B cell (primary cell): ENCODE measurements around the gene NFYC. TPM values are rescaled to one million over a fixed set of nuclear protein-coding genes. Genes with fewer than 3 reads are reported as not detected.

Source experiments
- ATAC-seq: fragments of 200-7000 bp; cut with Tn5 transposase; one replicate; pipeline ENCODE4 v1.10.0; 2021; ENCODE audit warnings: low read depth, mild to moderate bottlenecking, moderate number of reproducible peaks, moderate library complexity
- CTCF ChIA-PET: fragments of 350-600 bp; sonication (Branson Sonifier 250); formaldehyde crosslinking; loops from one replicate; lab custom pipeline; 2021; ENCODE audit warnings: antibody characterized with exemption, inconsistent platforms; lab: Charles Lee
- POLR2A ChIA-PET: fragments of 350-600 bp; sonication (Branson Sonifier 250); formaldehyde crosslinking; loops from one replicate; lab custom pipeline; 2021; ENCODE audit warnings: antibody characterized with exemption; lab: Charles Lee
- DNase-seq: peaks from one replicate; pipeline ENCODE4 v3.0.0; 2013
- H2AFZ ChIP-seq: 2 replicates; pipeline ENCODE4 v1.6.1; 2012; ENCODE audit warnings: mild to moderate bottlenecking, low read depth, low read length; ENCODE audit not compliant: insufficient read depth, poor library complexity, severe bottlenecking
- H3K27ac ChIP-seq, 2 donors: 1 replicate in 1 of 2; 2 replicates in 1 of 2; pipeline ENCODE4 v1.5.1; 2012 to 2013; ENCODE audit warnings: low read length in 2 of 2, mild to moderate bottlenecking in 2 of 2, moderate library complexity in 1 of 2
- H3K27me3 ChIP-seq, 4 experiments: fragments of 200-600 bp in 1 of 4; sonication (generic) in 1 of 4; replicated peaks in 1 of 4; 1 replicate in 2 of 4; 2 replicates in 2 of 4; pipeline versions ENCODE4 v1.6.1 to v1.7.0; 2013 to 2016; ENCODE audit warnings: low read length in 3 of 4, mild to moderate bottlenecking in 2 of 4, mixed read lengths in 1 of 4, moderate library complexity in 1 of 4; ENCODE audit not compliant: insufficient read depth in 4 of 4, control insufficient read depth in 3 of 4; ENCODE audit errors: control extremely low read depth in 1 of 4
- H3K36me3 ChIP-seq, 2 experiments: replicated peaks in 1 of 2; 1 replicate in 1 of 2; 2 replicates in 1 of 2; pipeline versions ENCODE4 v1.6.1 to v1.7.1; 2013; ENCODE audit warnings: low read length in 1 of 2; ENCODE audit not compliant: insufficient read depth in 2 of 2, control insufficient read depth in 1 of 2; ENCODE audit errors: control extremely low read depth in 1 of 2, extremely low read depth in 1 of 2
- H3K4me1 ChIP-seq, 2 donors: fragments of 200-600 bp in 1 of 2; sonication (generic) in 1 of 2; 1 replicate in 1 of 2; 2 replicates in 1 of 2; pipeline versions ENCODE4 v1.5.1 to v1.6.1; 2013 to 2017; ENCODE audit warnings: low read length in 2 of 2; ENCODE audit not compliant: control insufficient read depth in 2 of 2, insufficient read depth in 2 of 2
- H3K4me2 ChIP-seq: replicated peaks from 2 replicates; pipeline ENCODE3; 2012; ENCODE audit warnings: mild to moderate bottlenecking, low read depth, low read length; ENCODE audit not compliant: poor library complexity, severe bottlenecking
- H3K4me3 ChIP-seq, 5 experiments: fragments of 200-600 bp in 1 of 5; sonication (generic) in 1 of 5; 1 replicate in 3 of 5; 2 replicates in 2 of 5; pipeline versions ENCODE4 v1.5.1 to v1.7.0; 2011 to 2016; ENCODE audit warnings: low read length in 4 of 5, mild to moderate bottlenecking in 4 of 5, low read depth in 2 of 5, control low read depth in 1 of 5, moderate library complexity in 1 of 5; ENCODE audit not compliant: insufficient read depth in 1 of 5; ENCODE audit errors: control extremely low read depth in 1 of 5, extremely low read depth in 1 of 5
- H3K79me2 ChIP-seq: fragments of 200-600 bp; sonication (generic); one replicate; pipeline ENCODE4 v1.6.0; 2016; ENCODE audit warnings: low read length; ENCODE audit not compliant: control insufficient read depth, insufficient read depth
- H3K9ac ChIP-seq: fragments of 200-600 bp; sonication (generic); 2 replicates; pipeline ENCODE4 v1.6.1; 2017; ENCODE audit warnings: mild to moderate bottlenecking, low read length, moderate library complexity
- H3K9me3 ChIP-seq, 3 donors: one replicate each; pipeline versions ENCODE4 v1.6.1 to v1.7.1; 2013; ENCODE audit warnings: low read length in 2 of 3; ENCODE audit not compliant: control insufficient read depth in 2 of 3, insufficient read depth in 1 of 3; ENCODE audit errors: control extremely low read depth in 1 of 3
- H4K20me1 ChIP-seq: 2 replicates; pipeline ENCODE4 v1.6.0; 2012; ENCODE audit warnings: mild to moderate bottlenecking, low read length; ENCODE audit not compliant: insufficient read depth, control insufficient read depth, poor library complexity, severe bottlenecking
- H3K27ac Mint-ChIP-seq: one replicate; pipeline ENCODE4 v1.8.0; 2021; ENCODE audit warnings: mixed read lengths
- H3K27me3 Mint-ChIP-seq: one replicate; pipeline ENCODE4 v1.8.0; 2021; ENCODE audit warnings: mixed read lengths
- H3K4me1 Mint-ChIP-seq: one replicate; pipeline ENCODE4 v1.8.0; 2021; ENCODE audit warnings: mixed read lengths
- H3K4me3 Mint-ChIP-seq: one replicate; pipeline ENCODE4 v1.8.0; 2021; ENCODE audit warnings: mixed read lengths
- H3K9me3 Mint-ChIP-seq: one replicate; pipeline ENCODE4 v1.8.0; 2022; ENCODE audit warnings: mixed read lengths; ENCODE audit not compliant: insufficient read depth
- CTCF ChIP-seq: fragments of 200-600 bp; IDR thresholded peaks from one replicate; pipeline ENCODE4 v1.8.0; 2022; ENCODE audit warnings: antibody characterized with exemption, mild to moderate bottlenecking
- EZH2 ChIP-seq: IDR thresholded peaks from 2 replicates; pipeline ENCODE4 v1.6.1; 2012; ENCODE audit warnings: borderline replicate concordance, low read depth, mild to moderate bottlenecking, moderate library complexity, low read length; ENCODE audit not compliant: insufficient read depth, poor library complexity, severe bottlenecking
- WGBS: methylation state at CpG from one replicate; pipeline ENCODE4 v1.1.5; 2013; ENCODE audit warnings: missing lambda C conversion rate; ENCODE audit not compliant: insufficient coverage; 5-methylcytosine and 5-hydroxymethylcytosine counted together
- intact Hi-C: fragments of 100-400 bp; cut with micrococcal nuclease; formaldehyde crosslinking; loops from one replicate; pipeline ENCODE4 v1.10.0; 2022
- polyA plus RNA-seq: library from polyadenylated mRNA; depleted of rRNA; stranded (reverse); fragments of >200 nt; gene quantifications from 2 replicates; pipeline ENCODE4 v1.2.3, GENCODE V29; 2012
- total RNA-seq, 2 donors: library from RNA; stranded (reverse); fragments of 120-200 nt in 1 of 2; gene quantifications; 1 replicate in 1 of 2; 2 replicates in 1 of 2; pipeline versions ENCODE4 v1.2.3 to v1.2.4, GENCODE V29; 2013 to 2022

Gene NFYC
- total and polyA plus RNA-seq, 2 donors (not counting 1 experiment from before 2014, with no cell fraction given): 88.7 to 123 TPM

GRCh38 chr1:40652979-40653378 lies 38.5 kb upstream of the NFYC start:
- DNase-seq (no peak), ATAC-seq (no peak)
- POLR2A ChIA-PET: no interaction called here
- Histone ChIP-seq H3K4me2 (no peak overlapping the region), H2AFZ (no peak overlapping the region), H4K20me1 (no peaks in the 10 kb centered on the region), H3K4me3 (no peak overlapping the region), H3K27ac (no peak overlapping the region), H3K9ac (no peak overlapping the region), H3K4me1 (no peaks in the 10 kb centered on the region), H3K27me3 (peaks cover 0 to 4% (median 1%) of the 10 kb centered on the region in 4 experiments), H3K36me3 (no peaks in the 10 kb centered on the region), H3K79me2 (no peaks in the 10 kb centered on the region), H3K9me3 (no peaks in the 10 kb centered on the region)
- WGBS: 93% methylated on average over 4 of the region's 4 CpGs
- CTCF ChIA-PET: interaction anchor here (1.0 kb wide), 1 partner anchor 15 kb away, joined by 4 read pairs; no protein-coding TSS in a partner anchor
- TF ChIP-seq CTCF (no peak), EZH2 (no peak)
- Mint-ChIP-seq H3K4me1 (peaks cover 3% of the 10 kb centered on the region), H3K9me3 (no peaks in the 10 kb centered on the region), H3K4me3 (no peak overlapping the region), H3K27me3 (peaks cover 18% of the 10 kb centered on the region), H3K27ac (no peak overlapping the region)
- intact Hi-C loops: no loop called here

- peaks cover 0 to 4% (median 1%) of the 10 kb centered on the region in 4 experiments for H3K27me3 ChIP-seq
- CTCF ChIA-PET: no interaction called here
- H3K9ac ChIP-seq: no peak overlapping the region
- no peak for ATAC-seq
- H3K27ac ChIP-seq: no peak overlapping the region
- TF ChIP-seq CTCF (no peak), EZH2 (no peak)
- H3K4me3 Mint-ChIP-seq: no peak overlapping the region
- no peaks in the 10 kb centered on the region for H3K36me3 ChIP-seq
- H3K27ac Mint-ChIP-seq: no peak overlapping the region
- no peaks in the 10 kb centered on the region for H3K9me3 ChIP-seq
- DNase-seq: no peak
- no peaks in the 10 kb centered on the region for H3K4me1 ChIP-seq
- peaks cover 3% of the 10 kb centered on the region for H3K4me1 Mint-ChIP-seq
- no peak overlapping the region for H2AFZ ChIP-seq
- no peaks in the 10 kb centered on the region for H3K79me2 ChIP-seq
- H3K4me3 ChIP-seq: no peak overlapping the region
- POLR2A ChIA-PET: no interaction called here
- H3K27me3 Mint-ChIP-seq: peaks cover 13% of the 10 kb centered on the region
- intact Hi-C loops: no loop called here
- WGBS: 58% methylated on average over 16 of the region's 35 CpGs
- no peaks in the 10 kb centered on the region for H4K20me1 ChIP-seq
- no peak overlapping the region for H3K4me2 ChIP-seq
- H3K9me3 Mint-ChIP-seq: no peaks in the 10 kb centered on the region
Measured at GRCh38 chr1:40653851-40654537, 37.5 kb upstream of the NFYC start.
